HT-29 (cell line): ENCODE measurements around the gene RPLP2. TPM values are rescaled to one million over a fixed set of nuclear protein-coding genes. Genes with fewer than 3 reads are reported as not detected.

ENCODE experiments used
- DNase-seq: peaks from one replicate; pipeline ENCODE4 v3.0.0-alpha.2; 2015; ENCODE audit warnings: low spot score
- total RNA-seq: library from RNA; depleted of rRNA; stranded (reverse); fragments of >200 nt; shearing (Covaris generic); gene quantifications from 2 replicates; pipeline ENCODE4 v1.2.3, GENCODE V29; 2014

Gene RPLP2
- total RNA-seq, 1 experiment from 2014 or later: 1,913 TPM

GRCh38 chr11:849104-849824 lies 39.5 kb downstream of the RPLP2 start:
- DNase-seq: peak; percentile 38

- no peak for DNase-seq
Observed at GRCh38 chr11:849951-850774, 40.4 kb downstream of the RPLP2 start.

GRCh38 chr11:850775-851763 lies 41.3 kb downstream of the RPLP2 start:
- DNase-seq: no peak

DNA sequence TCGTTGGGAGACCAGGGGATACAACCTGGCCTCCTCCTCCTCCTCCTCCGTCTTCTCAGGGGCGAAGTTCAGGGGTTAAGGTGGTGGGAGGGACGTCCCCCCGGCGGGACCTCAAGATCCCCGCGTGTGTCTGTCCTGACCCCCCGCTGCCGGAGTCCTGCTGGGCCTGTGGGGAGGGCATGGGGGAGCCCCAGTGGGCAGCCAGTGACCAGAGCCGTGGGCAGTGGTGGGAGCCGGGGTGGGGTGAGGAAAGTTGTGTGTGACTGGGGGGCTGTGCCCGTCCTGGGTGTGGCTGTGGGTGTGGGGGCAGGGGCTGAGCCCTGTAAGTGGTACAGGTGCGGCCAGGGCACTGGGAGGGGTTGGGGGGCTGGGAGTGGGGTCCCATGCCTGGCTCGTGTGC lies 43.0 kb downstream of the RPLP2 start:
- DNase-seq: no peak

- DNase-seq: no peak
Observed at GRCh38 chr11:853682-854448, 44.1 kb downstream of the RPLP2 start.

DNA sequence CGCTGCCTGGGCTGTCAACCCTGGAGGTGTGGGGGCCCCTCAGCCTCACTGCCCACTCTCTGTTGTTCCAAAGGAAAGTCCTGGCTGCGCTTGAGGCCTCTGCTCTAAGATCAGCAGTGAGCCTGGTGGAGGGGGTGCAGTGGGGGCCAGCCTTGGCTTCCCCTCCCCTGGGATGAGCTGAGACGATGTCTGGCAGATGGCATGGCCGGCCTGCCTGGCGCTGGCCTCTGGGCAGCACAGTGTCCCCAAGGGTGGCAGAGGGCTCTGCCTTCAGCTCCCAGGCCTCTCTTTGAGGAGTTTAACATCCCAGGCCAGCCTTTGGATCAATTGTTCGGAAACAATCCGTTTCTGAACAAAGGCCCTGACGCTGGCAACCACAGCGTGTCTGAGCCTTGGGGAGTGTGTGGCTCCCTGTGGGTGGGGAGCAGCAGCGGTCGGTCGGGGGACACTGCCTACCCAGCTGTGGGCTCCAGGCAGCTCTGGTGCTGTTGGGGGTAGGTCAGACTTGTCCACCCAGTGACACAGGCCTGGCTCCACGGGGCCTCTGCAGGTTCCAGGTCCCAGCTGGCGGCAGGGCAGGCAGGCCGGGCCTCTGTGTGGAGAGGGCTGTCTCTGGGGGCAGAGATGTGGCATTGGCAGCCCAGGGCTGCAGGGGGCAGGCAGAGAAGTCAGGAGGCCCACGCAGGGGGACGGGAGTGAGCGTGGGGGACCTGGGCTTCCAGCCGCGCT lies 45.0 kb downstream of the RPLP2 start:
- no peak for DNase-seq

DNA sequence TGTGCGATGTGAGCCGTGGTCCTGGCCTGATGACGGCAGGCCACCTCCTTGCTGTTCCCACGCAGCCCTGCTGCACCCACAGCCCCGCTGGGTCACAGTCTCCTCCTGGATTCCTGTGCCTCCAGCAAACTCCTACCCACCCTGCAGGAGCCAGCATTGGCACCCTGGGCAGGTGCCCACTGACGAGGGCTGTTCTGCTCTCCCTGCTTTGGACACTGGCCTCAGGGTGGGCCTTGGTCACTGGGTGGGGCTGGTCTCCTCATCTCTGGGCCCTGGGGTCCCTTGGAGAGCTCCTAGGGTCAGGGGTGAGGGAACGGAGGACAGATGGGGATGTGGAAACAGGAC lies 45.5 kb downstream of the RPLP2 start:
- DNase-seq: no peak

GRCh38 chr11:855796-856195 lies 46.0 kb downstream of the RPLP2 start:
- no peak for DNase-seq

DNA sequence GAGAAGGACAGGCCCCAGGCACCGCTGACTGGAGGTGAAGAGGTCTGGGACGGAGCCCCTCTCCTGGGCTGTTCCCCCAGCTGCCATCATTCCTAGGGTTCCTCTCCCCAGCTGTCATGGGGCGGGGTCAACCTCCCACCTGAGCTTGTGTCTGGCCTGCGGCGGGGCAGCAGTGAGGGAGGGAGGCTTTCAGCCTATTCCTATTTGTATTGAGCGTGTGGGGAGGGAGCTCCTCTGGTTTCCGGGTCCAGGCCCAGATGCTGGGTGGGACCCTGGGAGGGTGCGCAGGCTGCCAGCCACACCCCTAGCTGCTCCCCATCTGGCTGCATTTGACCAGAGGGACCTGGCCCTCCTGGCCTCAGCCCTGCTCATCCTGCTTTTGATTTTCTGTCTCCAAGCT lies 46.6 kb downstream of the RPLP2 start:
- DNase-seq: no peak

DNA sequence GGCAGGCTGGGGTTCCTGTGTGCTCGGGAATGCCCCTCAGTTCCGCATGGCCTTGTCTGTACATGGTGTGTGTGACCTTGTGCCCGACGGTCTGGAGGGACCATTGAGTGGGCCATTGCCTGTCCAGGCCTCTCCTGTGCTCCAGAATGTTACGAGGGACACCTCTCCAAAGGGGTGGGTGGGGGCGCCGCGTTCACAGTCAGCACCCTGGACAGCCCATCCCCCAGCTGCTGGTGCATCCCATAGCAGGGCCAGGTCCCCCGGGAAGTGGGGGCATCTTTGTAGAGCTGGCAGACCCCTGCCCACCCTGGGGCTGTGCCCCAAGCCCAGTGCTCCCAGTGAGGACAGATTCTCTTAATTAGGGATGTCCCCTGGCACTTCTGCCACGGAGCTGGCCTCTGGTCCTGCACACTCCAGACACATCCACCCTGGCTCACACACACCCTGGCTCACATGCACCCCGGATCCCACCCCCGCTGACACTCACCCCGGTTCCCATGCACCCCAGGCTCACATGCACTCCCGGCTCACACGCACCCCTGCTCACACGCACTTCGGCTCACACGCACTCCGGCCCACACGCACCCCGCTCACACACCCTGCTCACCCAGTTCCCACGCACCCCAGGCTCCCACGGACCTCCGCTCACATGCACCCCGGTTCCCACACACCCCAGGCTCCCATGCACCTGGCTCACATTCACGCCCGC lies 48.4 kb downstream of the RPLP2 start:
- no peak for DNase-seq

- DNase-seq: no peak
Observed at GRCh38 chr11:858762-859339, 49.1 kb downstream of the RPLP2 start.

DNA sequence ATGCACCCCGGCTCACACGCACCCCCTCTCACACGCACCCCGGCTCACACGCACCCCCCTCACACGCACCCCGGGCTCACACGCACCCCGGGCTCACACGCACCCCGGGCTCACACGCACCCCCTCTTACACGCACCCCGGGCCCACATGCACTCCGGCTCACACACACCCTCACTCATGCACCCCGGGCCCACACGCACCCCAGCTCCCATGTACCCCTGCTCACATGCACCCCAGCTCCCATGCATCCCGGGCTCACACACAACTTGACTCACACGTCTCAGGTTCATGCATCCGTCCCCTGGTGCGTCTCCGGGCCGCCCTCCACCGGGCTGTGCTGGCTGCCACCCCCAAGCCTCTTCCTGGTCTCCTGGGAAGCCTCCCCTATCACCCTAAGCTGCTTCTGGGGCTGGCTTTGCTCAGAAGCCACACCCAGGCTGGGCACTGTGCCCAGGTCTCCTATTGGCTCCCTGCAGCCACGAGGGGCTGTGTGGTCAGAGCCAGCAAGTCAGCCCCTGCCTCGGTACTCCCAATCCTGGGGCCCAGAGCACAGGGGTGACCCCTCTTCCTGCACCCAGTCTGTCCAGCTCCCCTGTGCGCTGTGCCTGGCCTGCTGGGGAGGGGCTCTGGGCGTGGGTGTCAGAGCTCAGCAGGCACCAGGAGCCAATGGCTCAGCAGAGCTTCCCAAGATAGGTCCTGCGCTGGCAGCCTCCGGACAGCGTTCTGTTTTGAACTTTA lies 49.8 kb downstream of the RPLP2 start:
- peak; percentile 52 for DNase-seq

DNA sequence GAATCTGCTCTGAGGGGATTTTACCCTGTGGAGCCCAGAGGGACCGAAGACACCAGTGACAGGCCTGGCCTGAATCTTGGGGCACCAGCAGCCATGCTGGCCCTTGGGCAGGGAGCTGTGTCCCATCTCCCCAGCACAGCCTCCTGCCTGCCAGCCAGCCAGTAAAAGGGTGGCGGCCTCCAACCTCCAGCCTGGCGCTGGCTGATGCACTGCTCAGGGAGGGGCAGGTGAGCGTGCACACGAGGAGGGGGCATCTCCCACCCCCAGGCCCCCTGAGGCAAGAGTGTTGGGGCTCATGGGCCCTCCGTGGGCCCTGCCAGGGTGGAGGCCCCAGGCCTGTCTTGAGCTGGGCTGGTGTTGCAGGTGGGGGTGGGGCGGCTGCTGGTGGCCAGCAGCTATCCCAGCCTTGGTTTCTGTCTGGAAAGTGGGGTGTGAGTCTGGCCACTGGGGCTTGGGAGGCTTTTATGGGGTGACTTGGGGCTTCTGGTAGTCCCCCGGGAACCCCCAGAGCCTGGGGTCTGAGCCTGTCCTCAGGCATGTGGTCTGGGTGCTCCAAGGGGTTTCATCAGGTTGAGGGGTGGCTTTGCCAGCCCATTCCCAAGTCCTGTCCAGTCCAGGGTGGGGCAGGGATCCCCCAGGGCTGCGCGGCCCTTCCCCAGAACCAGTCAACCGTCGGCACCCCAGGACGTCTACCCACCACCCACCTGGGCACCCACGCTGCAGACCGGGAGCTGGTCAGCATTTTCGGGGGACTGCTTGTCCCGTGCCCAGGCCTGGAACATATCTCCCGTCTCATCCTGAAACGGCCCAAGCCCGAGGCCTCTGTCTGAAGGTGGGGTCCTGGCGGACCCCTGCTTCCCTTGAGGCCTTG lies 50.7 kb downstream of the RPLP2 start:
- no peak for DNase-seq

GRCh38 chr11:861105-861479 lies 51.3 kb downstream of the RPLP2 start:
- no peak for DNase-seq

DNA sequence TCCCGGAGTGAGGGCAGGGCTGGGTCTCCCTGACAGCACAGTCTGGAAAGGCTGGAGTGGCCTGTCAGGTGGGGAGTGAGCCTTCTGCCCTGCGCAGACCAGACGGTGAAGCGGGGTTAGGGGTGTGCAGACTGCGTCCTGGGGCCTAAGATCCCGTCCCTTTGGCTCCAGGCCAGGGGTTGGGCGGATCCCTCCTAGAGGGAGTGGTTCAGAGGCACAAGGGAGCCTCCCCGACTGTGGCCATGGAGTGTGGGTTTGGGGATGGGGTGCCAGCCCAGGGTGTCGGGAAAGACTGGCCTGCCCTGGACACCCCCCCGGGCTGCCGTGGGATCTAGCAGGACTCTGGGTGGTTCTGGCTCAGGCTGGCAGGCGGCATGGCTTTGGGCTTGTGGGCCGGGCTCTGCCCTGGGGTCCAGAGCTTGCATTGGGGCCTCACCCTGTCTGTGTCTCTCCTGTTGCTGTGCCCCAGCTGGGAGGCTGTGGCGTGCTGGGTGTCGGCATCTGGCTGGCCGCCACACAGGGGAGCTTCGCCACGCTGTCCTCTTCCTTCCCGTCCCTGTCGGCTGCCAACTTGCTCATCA lies 52.4 kb downstream of the RPLP2 start:
- peak; percentile 40 for DNase-seq
